Liver (tissue), 9 donors: ENCODE data around the gene U2AF1L4. TPM values are rescaled to one million over a fixed set of nuclear protein-coding genes. Genes with fewer than 3 reads are reported as not detected.

Experiments
- DNase-seq: peaks from one replicate; pipeline ENCODE4 v3.0.0-alpha.2; 2017; ENCODE audit warnings: low spot score
- H3K27ac ChIP-seq, 2 donors: one replicate each; pipeline ENCODE4 v1.7.0; 2013; ENCODE audit warnings: inconsistent platforms in 2 of 2, low read length in 2 of 2, control low read depth in 1 of 2, low read depth in 1 of 2, mild to moderate bottlenecking in 1 of 2
- H3K27me3 ChIP-seq, 4 donors: one replicate each; pipeline versions ENCODE4 v1.6.1 to v1.7.0; 2013; ENCODE audit warnings: low read length in 3 of 4, inconsistent platforms in 1 of 4, mild to moderate bottlenecking in 1 of 4, moderate library complexity in 1 of 4; ENCODE audit not compliant: control insufficient read depth in 4 of 4, insufficient read depth in 4 of 4
- H3K36me3 ChIP-seq, 4 donors: one replicate each; pipeline versions ENCODE4 v1.6.1 to v1.7.0; 2013; ENCODE audit warnings: low read length in 3 of 4, mild to moderate bottlenecking in 3 of 4, low read depth in 1 of 4, moderate library complexity in 1 of 4; ENCODE audit not compliant: control insufficient read depth in 4 of 4, insufficient read depth in 3 of 4
- H3K4me1 ChIP-seq, 4 donors: one replicate each; pipeline versions ENCODE4 v1.6.1 to v1.7.0; 2013; ENCODE audit warnings: low read length in 3 of 4, mild to moderate bottlenecking in 3 of 4, moderate library complexity in 1 of 4; ENCODE audit not compliant: control insufficient read depth in 4 of 4, insufficient read depth in 4 of 4
- H3K4me3 ChIP-seq, 3 donors: one replicate each; pipeline versions ENCODE4 v1.6.1 to v1.7.0; 2013; ENCODE audit warnings: low read length in 3 of 3, control low read depth in 1 of 3, low read depth in 1 of 3, mild to moderate bottlenecking in 1 of 3
- H3K9ac ChIP-seq, 2 donors: one replicate each; pipeline ENCODE4 v1.7.0; 2013; ENCODE audit warnings: low read length in 2 of 2, mild to moderate bottlenecking in 2 of 2, moderate library complexity in 2 of 2, control low read depth in 1 of 2, low read depth in 1 of 2
- H3K9me3 ChIP-seq, 4 donors: one replicate each; pipeline versions ENCODE4 v1.6.1 to v1.7.0; 2013; ENCODE audit warnings: low read length in 3 of 4; ENCODE audit not compliant: control insufficient read depth in 4 of 4
- EGR1 ChIP-seq, 2 donors: IDR thresholded peaks; 2 replicates each; pipeline ENCODE4 v1.6.1; 2016 to 2018; ENCODE audit warnings: antibody characterized with exemption in 2 of 2, low read depth in 2 of 2
- FOXA1 ChIP-seq: IDR thresholded peaks from 2 replicates; pipeline ENCODE4 v1.6.1; 2016; ENCODE audit warnings: antibody characterized with exemption
- FOXA2 ChIP-seq: IDR thresholded peaks from 2 replicates; pipeline ENCODE4 v1.6.1; 2016; ENCODE audit warnings: antibody characterized with exemption
- GABPA ChIP-seq, 2 donors: IDR thresholded peaks in 1 of 2; conservative IDR thresholded peaks in 1 of 2; 2 replicates each; pipeline ENCODE4 v1.6.1; 2016; ENCODE audit warnings: antibody characterized with exemption in 2 of 2, mild to moderate bottlenecking in 1 of 2, moderate library complexity in 1 of 2
- HNF4A ChIP-seq, 2 donors: conservative IDR thresholded peaks; 2 replicates each; pipeline ENCODE4 v1.6.1; 2016; ENCODE audit warnings: antibody characterized with exemption in 2 of 2, mild to moderate bottlenecking in 2 of 2
- HNF4G ChIP-seq: IDR thresholded peaks from 2 replicates; pipeline ENCODE4 v1.6.1; 2016; ENCODE audit warnings: antibody characterized with exemption
- JUND ChIP-seq, 2 donors: IDR thresholded peaks; 2 replicates each; pipeline ENCODE4 v1.6.1; 2016; ENCODE audit warnings: antibody characterized with exemption in 2 of 2
- NR2F2 ChIP-seq: IDR thresholded peaks from 2 replicates; pipeline ENCODE4 v1.6.1; 2016; ENCODE audit warnings: antibody characterized with exemption
- RAD21 ChIP-seq, 2 donors: IDR thresholded peaks; 2 replicates each; pipeline ENCODE4 v1.6.1; 2016; ENCODE audit warnings: antibody characterized with exemption in 2 of 2, mild to moderate bottlenecking in 2 of 2
- RXRA ChIP-seq, 2 donors: IDR thresholded peaks; 2 replicates each; pipeline ENCODE4 v1.6.1; 2017 to 2018; ENCODE audit warnings: antibody characterized with exemption in 2 of 2, mild to moderate bottlenecking in 1 of 2
- TAF1 ChIP-seq: conservative IDR thresholded peaks from 2 replicates; pipeline ENCODE4 v1.6.1; 2016; ENCODE audit warnings: antibody characterized with exemption, mild to moderate bottlenecking
- WGBS: extraction: QIAGEN DNeasy Blood & Tissue Kit; methylation state at CpG from one replicate; pipeline ENCODE4 v1.1.7; 2013; 5-methylcytosine and 5-hydroxymethylcytosine counted together
- polyA plus RNA-seq, 2 donors: library from polyadenylated mRNA; stranded (reverse) in 1 of 2; unstranded in 1 of 2; fragments of 200-250 nt in 1 of 2; fragments of >200 nt in 1 of 2; fragmentation: Nextera tagmentation in 1 of 2; extraction: Ambion mirVana in 1 of 2; gene quantifications; one replicate each; pipeline versions ENCODE4 v1.2.1 to v1.2.3, GENCODE V29; 2013 to 2015
- total RNA-seq, 2 donors: library from RNA; depleted of rRNA; stranded (reverse); fragments of >200 nt; gene quantifications; one replicate each; pipeline ENCODE4 v1.2.3, GENCODE V29; 2014
- TF ChIP-seq, protein P1 (sequence below): IDR thresholded peaks from 2 replicates; pipeline ENCODE4 v1.6.1; 2016; ENCODE audit warnings: antibody characterized with exemption
- TF ChIP-seq, protein P2 (sequence below): IDR thresholded peaks from 2 replicates; pipeline ENCODE4 v1.6.1; 2016; ENCODE audit warnings: antibody characterized with exemption
- TF ChIP-seq, protein P3 (sequence below): IDR thresholded peaks from 2 replicates; pipeline ENCODE4 v1.6.1; 2016; ENCODE audit warnings: antibody characterized with exemption, mild to moderate bottlenecking
- TF ChIP-seq, protein P4 (sequence below): fragments of 150-350 bp; IDR thresholded peaks from 2 replicates; pipeline ENCODE4 v1.5.1; 2017; ENCODE audit warnings: improper control_type of control experiment, low read depth, low read length; ENCODE audit not compliant: missing input control
- donor health status: healthy.
- donor health status: healthy.
- donor health status: healthy.
- donor health status: healthy.
- donor health status: healthy.

The U2AF1L4 gene
- total and polyA plus RNA-seq, 4 donors = 4.5 to 36.5 (median 13.4) TPM

DNA sequence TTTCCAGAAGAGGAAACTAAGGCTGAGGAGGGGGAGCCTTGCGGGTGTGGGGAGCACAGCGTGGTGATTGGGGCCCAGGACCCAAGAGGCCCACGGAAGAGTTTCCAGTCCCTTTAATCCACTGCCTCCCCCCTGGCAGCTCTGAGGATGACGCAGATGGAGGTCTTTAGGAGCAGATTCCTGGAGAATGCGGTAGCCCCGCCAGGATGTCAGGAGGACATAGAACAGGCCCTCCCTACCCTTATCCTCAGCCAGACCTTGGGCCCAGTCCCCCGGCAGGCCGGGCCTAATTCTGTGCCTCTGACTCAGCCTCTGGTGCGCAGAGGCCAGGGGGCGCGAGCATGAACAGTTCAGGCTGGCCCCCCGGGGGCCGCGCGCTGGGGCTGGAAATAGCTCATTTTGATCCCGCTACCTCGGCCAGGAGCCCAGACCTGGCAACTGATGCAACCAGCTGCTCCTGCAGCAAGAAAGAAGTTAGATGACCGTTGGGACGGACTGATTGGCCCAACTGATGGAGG, 12.1 kb upstream of the U2AF1L4 start:
- Histone ChIP-seq H3K27me3 (no peaks in the 10 kb centered on the region), H3K27ac (peak overlapping the region; percentile 91 to 95), H3K9ac (no peak overlapping the region), H3K4me1 (peaks cover 14 to 19% (median 18%) of the 10 kb centered on the region in 4 donors), H3K36me3 (peaks cover 0 to 24% (median 10%) of the 10 kb centered on the region in 4 donors), H3K9me3 (no peaks in the 10 kb centered on the region), H3K4me3 (peak overlapping the region; percentile 42 to 48 (median 42))
- DNase-seq = peak; percentile 62
- WGBS = 13% methylated on average over 19 of the region's 19 CpGs
- peak; percentile 64 for TF ChIP-seq NR2F2
- TF ChIP-seq, protein P1, sequence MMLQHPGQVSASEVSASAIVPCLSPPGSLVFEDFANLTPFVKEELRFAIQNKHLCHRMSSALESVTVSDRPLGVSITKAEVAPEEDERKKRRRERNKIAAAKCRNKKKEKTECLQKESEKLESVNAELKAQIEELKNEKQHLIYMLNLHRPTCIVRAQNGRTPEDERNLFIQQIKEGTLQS = no peak
- TF ChIP-seq JUND (IDR thresholded peaks at IDR 0.05) = peak; percentile 49 to 55

DNA sequence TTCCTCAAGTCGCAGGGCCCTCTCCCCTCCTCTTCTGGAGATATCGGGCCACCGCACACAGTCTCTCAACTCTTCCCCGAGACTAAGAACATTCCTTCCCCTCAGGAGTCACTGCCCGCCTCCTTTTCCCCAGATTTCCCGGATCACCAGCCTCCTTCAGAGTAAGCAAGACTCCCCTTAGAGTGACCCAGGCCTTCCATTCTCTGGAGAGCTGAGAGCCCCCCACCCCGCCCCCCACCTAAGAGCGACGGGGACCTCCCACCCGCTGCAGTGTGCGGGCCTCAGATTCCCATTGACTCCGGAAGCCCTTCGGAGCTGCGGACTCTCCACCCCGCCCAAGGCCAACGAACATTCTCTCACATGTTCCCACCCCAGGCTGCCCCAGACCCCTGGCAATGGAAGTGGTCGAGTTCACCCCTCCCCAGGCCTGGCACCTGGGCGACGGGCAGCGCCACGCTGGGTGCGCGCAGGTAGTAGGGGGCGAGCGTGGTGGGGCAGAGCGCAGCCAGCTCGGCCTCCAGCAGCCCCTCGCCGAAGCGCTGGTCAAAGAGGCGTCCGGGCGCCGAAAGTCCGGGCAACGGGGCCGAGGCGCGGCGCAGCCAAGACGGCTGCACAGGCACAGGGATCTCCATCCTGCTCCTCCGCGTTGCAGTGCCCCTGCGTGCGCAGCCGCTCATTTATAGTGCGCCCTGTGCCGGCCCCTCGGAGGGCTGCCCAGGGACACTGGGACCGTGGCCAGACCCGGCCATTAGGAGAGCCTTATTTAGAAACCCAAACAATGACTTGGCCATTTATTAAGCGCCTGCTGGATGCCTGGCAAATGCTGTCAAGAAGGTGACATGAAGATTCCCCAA, 11.4 kb upstream of the U2AF1L4 start, which contains the start of gene HSPB6:
HSPB6 (minus strand) TSS at position 653 of the 854 bp plus-strand sequence; CDS start at position 632, 21 bp downstream.
- Histone ChIP-seq H3K9ac (no peak within 1 kb of the TSS), H3K4me3 (peak within 1 kb of the TSS; percentile 42 to 48 (median 42)), H3K4me1 (peaks cover 14 to 19% (median 18%) of the 10 kb centered on the region in 4 donors), H3K27ac (peak within 1 kb of the TSS; percentile 91 to 95), H3K27me3 (no peaks in the 10 kb centered on the region), H3K36me3 (peaks cover 0 to 20% (median 10%) of the 10 kb centered on the region in 4 donors), H3K9me3 (no peaks in the 10 kb centered on the region)
- 15% methylated on average over 52 of the region's 52 CpGs for WGBS
- TF ChIP-seq HNF4A (conservative IDR thresholded peaks at IDR 0.05) (no peak), NR2F2 (no peak), GABPA (IDR thresholded peaks at IDR 0.05 in 1 of 2, conservative IDR thresholded peaks at IDR 0.05 in 1 of 2) (no peak), HNF4G (no peak), FOXA1 (no peak), RAD21 (IDR thresholded peaks at IDR 0.05) (no peak), TAF1 (no peak), EGR1 (IDR thresholded peaks at IDR 0.05; ENCODE audit: low read depth in 2 of 2) (no peak), FOXA2 (no peak), RXRA (IDR thresholded peaks at IDR 0.05) (no peak), JUND (IDR thresholded peaks at IDR 0.05) (no peak)
- TF ChIP-seq, protein P2, sequence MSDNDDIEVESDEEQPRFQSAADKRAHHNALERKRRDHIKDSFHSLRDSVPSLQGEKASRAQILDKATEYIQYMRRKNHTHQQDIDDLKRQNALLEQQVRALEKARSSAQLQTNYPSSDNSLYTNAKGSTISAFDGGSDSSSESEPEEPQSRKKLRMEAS = no peak
- TF ChIP-seq, protein P3, sequence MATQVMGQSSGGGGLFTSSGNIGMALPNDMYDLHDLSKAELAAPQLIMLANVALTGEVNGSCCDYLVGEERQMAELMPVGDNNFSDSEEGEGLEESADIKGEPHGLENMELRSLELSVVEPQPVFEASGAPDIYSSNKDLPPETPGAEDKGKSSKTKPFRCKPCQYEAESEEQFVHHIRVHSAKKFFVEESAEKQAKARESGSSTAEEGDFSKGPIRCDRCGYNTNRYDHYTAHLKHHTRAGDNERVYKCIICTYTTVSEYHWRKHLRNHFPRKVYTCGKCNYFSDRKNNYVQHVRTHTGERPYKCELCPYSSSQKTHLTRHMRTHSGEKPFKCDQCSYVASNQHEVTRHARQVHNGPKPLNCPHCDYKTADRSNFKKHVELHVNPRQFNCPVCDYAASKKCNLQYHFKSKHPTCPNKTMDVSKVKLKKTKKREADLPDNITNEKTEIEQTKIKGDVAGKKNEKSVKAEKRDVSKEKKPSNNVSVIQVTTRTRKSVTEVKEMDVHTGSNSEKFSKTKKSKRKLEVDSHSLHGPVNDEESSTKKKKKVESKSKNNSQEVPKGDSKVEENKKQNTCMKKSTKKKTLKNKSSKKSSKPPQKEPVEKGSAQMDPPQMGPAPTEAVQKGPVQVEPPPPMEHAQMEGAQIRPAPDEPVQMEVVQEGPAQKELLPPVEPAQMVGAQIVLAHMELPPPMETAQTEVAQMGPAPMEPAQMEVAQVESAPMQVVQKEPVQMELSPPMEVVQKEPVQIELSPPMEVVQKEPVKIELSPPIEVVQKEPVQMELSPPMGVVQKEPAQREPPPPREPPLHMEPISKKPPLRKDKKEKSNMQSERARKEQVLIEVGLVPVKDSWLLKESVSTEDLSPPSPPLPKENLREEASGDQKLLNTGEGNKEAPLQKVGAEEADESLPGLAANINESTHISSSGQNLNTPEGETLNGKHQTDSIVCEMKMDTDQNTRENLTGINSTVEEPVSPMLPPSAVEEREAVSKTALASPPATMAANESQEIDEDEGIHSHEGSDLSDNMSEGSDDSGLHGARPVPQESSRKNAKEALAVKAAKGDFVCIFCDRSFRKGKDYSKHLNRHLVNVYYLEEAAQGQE = no peak
- TF ChIP-seq, protein P4, sequence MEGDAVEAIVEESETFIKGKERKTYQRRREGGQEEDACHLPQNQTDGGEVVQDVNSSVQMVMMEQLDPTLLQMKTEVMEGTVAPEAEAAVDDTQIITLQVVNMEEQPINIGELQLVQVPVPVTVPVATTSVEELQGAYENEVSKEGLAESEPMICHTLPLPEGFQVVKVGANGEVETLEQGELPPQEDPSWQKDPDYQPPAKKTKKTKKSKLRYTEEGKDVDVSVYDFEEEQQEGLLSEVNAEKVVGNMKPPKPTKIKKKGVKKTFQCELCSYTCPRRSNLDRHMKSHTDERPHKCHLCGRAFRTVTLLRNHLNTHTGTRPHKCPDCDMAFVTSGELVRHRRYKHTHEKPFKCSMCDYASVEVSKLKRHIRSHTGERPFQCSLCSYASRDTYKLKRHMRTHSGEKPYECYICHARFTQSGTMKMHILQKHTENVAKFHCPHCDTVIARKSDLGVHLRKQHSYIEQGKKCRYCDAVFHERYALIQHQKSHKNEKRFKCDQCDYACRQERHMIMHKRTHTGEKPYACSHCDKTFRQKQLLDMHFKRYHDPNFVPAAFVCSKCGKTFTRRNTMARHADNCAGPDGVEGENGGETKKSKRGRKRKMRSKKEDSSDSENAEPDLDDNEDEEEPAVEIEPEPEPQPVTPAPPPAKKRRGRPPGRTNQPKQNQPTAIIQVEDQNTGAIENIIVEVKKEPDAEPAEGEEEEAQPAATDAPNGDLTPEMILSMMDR = no peak
- no peak for DNase-seq
